Measurements from ENCODE around the gene NDST3.

DNA sequence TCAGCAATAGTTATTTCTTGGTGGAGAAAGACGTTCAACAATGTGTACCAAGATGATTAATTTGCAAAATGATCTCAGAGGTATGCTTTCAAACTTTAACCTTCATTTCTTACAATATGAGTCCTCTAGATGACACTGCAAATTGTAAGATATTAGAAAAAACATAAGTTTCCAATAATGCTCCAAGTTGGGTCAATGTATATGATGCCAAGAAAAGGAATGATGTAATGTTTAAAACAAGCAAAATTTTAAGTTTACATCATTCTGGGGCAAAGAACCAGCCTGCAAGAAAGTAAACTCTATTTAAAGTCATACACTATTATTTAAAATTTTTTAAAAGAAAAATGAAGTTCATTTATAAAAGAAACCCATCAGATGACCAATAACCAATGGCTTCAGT is 262.4 kb downstream of the NDST3 start:
- TF ChIP-seq, protein P1, sequence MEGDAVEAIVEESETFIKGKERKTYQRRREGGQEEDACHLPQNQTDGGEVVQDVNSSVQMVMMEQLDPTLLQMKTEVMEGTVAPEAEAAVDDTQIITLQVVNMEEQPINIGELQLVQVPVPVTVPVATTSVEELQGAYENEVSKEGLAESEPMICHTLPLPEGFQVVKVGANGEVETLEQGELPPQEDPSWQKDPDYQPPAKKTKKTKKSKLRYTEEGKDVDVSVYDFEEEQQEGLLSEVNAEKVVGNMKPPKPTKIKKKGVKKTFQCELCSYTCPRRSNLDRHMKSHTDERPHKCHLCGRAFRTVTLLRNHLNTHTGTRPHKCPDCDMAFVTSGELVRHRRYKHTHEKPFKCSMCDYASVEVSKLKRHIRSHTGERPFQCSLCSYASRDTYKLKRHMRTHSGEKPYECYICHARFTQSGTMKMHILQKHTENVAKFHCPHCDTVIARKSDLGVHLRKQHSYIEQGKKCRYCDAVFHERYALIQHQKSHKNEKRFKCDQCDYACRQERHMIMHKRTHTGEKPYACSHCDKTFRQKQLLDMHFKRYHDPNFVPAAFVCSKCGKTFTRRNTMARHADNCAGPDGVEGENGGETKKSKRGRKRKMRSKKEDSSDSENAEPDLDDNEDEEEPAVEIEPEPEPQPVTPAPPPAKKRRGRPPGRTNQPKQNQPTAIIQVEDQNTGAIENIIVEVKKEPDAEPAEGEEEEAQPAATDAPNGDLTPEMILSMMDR (IDR thresholded peaks at IDR 0.05): no peak
- no peak for TF ChIP-seq POLR2A (IDR thresholded peaks at IDR 0.05)
- TF ChIP-seq POLR2AphosphoS5 (IDR thresholded peaks at IDR 0.05): no peak
